ENCODE results near the gene FAT1.
"Not testable (repeated sequence)": the region's sequence is repeated elsewhere in the genome, so short reads cannot be mapped to it uniquely, and the experiment has no call there.

FAT1 gene, protein sequence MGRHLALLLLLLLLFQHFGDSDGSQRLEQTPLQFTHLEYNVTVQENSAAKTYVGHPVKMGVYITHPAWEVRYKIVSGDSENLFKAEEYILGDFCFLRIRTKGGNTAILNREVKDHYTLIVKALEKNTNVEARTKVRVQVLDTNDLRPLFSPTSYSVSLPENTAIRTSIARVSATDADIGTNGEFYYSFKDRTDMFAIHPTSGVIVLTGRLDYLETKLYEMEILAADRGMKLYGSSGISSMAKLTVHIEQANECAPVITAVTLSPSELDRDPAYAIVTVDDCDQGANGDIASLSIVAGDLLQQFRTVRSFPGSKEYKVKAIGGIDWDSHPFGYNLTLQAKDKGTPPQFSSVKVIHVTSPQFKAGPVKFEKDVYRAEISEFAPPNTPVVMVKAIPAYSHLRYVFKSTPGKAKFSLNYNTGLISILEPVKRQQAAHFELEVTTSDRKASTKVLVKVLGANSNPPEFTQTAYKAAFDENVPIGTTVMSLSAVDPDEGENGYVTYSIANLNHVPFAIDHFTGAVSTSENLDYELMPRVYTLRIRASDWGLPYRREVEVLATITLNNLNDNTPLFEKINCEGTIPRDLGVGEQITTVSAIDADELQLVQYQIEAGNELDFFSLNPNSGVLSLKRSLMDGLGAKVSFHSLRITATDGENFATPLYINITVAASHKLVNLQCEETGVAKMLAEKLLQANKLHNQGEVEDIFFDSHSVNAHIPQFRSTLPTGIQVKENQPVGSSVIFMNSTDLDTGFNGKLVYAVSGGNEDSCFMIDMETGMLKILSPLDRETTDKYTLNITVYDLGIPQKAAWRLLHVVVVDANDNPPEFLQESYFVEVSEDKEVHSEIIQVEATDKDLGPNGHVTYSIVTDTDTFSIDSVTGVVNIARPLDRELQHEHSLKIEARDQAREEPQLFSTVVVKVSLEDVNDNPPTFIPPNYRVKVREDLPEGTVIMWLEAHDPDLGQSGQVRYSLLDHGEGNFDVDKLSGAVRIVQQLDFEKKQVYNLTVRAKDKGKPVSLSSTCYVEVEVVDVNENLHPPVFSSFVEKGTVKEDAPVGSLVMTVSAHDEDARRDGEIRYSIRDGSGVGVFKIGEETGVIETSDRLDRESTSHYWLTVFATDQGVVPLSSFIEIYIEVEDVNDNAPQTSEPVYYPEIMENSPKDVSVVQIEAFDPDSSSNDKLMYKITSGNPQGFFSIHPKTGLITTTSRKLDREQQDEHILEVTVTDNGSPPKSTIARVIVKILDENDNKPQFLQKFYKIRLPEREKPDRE (N-terminal part only)

DNA sequence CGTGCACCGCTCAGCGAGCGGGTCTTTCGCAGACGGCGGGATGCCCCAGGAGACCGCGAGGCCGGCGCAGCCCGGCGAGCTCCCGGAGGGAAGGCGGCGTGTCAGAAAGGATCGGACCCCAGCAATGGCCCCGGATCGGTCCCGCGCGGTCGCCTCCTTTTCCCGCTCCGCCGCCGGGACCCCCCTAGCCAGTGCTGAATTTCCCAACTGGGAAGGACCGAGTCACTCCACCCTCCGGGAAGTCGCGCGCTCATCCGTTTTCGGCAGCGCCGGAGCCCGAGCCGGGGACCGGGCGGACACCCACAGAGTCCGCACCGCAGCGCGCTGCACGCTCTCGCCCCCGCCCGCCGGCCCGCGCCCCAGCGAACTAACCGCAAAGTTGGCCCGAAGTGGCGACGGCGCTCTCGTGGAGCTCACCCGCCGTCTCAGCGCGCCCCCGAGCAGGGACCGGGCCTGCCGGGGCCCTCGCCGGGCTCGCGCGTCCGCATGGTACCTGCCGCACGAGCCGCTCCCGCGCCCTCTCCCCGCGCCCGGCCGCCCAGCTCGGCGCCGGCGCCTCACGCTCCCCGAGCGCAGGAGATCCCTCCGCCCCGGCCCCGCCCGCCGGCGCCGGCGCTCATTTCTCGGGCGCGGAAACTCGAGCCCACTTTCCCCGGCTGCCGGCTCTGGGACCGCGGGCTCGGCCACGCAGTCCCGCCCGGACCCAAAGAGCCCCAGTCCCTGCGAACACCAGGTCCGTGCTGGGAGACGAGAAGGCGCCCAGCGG is at the start of gene FAT1:
Gene FAT1 (minus strand): TSS at position 565 of the 766 bp plus-strand sequence. CDS start 14,029 bp downstream, outside the sequence.
- DNase-seq (ENCODE audit: low spot score): peak; percentile 91

DNA sequence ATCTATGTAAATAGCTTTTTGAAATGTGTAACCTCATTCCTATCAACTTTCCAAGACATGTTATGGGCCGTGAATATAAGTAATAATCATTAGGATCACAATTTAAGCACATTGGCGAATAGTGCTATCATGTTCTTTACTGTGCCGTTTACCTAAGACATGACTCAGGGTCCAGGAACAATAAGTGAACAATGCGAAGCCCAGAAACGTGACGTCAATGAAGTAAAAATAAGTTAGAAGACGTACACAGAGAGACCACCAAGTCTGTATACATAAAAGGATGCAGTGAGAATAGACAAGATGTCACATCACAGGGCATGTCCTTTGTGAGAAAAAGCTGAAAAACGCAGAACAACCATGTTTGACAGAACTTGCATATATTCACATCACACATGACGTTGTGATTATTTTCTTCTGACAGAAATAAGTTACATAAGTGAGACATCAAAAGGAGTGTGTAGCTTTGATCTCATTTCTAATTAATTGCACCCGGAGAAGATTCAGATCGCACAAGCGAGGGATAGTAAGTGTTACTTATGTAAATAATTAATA is 49.4 kb upstream of the FAT1 start:
- no peak for DNase-seq (ENCODE audit: low spot score)

DNA sequence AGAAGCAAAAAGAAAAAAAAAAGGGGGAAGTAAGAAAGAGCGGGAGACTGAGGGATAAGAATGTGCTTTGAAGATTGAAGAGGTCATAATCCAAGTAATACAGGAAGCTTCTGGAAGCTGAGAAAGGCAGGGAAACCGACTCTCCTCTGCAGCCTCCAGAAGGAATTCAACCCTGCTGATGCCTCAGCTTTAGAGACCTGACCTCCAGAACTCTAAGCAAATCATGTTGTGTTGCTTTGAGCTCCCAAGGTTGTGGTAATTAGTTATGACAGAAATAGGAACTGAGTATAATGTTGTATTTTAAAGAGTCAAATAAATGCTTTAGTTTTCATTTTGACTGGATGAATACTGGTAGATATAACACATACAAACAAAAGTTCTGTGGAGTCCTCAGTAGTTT is 48.0 kb upstream of the FAT1 start:
- DNase-seq (ENCODE audit: low spot score): no peak

DNA sequence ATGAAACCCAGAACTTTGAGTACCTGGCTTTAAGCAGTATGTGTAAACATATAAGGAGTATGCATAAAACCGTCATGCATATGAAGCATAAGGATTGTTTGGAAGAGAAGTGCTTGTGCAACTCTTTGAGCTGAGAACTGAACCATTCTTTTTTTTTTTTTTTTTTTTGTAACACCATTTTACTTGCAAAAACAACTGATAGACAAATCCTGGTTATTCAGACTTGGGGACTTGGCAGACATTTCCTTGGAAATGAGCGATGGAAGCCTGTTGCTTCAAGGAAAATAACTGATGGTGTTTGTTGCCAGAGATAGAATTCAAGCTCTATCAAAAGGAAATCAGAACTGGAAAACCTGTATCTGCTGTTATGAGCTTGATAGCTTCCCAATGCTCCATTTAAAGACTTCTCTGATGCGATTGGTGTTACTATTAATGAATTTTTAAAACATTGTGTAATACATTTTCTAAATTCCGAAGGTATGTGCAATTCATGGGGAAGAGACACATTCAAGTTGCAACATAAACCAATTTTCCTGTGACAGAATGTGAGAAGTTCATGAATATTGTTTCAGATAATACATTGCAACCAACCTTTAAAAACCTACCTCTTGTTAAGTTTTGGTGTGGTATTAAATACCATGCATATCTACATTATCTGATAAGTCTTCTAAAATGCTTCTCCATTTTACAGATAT is 47.0 kb upstream of the FAT1 start:
- DNase-seq (ENCODE audit: low spot score): no peak

DNA sequence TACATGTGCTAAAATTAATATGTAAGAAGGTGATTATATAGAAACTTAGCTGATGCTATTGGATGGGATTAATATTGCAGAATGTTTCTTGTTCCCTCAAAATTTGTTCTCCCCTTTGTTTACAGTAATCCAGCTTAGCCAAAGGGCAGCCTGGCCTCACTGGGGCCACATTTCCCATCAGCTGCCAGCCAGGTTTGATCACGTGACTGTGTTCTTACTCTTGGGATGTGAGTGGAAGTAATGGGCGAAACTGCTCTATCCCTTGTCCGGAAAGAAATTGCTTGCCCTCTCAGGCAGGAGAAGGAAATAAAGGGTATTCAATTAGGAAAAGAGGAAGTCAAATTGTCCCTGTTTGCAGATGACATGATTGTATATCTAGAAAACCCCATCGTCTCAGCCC is 44.1 kb upstream of the FAT1 start:
- no peak for DNase-seq (ENCODE audit: low spot score)

DNA sequence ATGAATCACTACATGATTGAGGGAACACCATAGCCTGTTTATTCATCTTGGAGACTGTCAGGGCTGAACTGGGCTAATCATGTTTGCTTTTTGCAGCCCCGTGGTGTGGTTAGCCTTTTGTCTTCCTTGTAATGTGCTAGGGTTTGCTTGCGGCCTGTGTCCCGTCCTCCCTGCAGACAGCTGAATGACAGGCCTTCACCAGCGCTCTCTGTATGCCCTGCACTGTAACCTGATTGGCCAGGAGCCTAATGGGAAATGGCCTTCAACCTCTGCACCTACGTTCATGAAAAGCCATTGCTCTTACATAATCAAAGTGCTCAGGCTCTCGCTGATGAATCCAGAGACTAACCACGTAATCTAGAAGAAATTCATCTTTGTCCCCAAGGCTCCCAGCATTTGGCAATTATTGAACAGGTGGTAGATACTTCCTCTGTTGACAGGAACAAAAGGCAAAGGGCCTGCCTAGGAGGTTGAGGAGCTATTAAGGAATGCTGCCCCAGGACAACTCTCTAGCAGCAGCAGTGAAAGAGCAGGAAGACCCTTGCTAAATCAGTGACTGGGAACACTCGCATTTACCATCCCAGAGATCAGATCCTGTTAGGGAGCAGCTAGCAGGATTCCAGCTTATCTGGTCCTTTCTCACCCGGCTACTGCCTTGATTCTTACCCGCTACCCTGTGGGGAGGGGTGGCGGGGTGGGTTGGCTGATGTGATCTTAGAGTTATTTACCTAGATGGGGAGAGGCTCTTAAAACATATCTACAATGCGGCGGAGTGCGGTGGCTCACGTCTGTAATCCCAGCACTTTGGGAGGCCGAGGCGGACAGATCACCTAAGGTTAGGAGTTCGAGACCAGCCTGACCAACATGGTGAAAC is 42.3 kb upstream of the FAT1 start:
- no peak for DNase-seq (ENCODE audit: low spot score)

DNA sequence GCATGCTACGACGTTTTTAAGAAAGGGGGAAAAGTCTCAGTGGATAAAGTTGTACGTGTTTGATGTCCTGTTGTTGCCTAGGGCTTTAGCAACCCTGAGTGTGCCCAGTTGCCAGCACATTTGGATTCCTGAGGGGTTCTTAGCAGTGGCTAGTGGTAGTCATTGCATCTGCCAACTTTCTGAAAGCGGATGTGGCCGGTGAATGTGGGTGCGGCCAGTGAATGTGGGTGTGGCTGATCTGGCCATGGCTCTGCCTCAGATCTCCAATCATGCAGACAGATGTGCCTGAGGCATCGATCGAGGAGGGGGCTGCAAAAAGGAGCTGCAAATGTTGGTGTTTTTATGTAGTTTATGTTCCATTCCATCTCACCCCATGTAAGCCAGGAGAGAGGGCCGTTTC is 41.5 kb upstream of the FAT1 start:
- DNase-seq (ENCODE audit: low spot score): no peak

DNA sequence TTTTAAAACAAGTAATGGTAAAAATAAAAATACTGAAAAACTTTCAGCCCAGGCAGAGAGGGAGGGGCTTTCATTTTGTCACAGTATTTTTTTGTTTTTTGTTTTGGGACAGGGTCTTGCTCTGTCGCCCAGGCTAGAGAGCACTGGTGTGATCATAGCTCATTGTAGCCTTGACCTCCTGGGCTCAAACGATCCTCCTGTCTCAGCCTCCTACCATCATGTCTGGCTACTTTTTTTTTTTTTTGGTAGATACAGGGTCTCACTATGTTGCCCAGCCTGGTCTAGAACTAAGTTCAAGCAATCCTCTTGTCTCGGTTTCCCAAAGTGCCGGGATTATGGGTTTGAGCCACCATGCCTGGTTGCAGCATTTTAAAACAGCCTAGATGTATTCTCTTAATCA is 40.8 kb upstream of the FAT1 start:
- no peak for DNase-seq (ENCODE audit: low spot score)

DNA sequence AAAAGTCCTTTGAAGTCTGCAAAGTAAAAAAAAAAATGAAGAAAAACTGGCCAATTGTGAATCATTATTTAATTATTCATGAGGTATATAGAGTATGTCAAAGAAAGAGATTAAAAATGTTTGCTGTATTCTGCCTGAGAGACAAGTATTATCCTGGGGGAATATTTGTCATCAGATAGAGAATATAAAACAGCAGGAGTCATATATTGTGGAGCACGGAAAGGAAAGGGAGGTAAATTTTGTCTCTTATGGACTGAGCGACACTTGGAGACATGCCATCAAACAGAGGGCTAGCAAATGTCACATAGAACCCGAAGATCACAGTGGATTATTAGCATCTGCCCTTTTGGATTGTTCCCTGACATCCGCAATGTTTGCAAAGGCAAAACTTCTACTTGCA is 39.2 kb upstream of the FAT1 start:
- no peak for DNase-seq (ENCODE audit: low spot score)

DNA sequence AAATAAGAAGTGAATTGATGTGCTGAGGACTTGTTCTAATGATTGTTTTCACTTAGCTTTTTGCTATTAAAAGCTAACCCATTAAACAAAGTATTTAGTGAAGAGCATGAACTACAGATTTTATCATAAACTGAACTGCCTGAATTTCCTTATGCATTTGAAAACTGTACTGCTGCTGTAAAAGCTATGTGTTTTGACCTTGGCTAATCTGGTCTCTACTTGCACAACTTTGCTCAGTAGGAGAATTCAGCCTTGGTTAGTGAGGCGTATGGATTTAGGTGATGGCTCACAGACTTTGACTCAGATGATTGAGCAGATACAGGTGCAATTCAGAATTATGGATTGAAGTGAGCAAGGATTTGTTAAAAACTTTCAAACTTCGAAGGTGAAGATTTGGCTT is 38.7 kb upstream of the FAT1 start:
- DNase-seq (ENCODE audit: low spot score): no peak

DNA sequence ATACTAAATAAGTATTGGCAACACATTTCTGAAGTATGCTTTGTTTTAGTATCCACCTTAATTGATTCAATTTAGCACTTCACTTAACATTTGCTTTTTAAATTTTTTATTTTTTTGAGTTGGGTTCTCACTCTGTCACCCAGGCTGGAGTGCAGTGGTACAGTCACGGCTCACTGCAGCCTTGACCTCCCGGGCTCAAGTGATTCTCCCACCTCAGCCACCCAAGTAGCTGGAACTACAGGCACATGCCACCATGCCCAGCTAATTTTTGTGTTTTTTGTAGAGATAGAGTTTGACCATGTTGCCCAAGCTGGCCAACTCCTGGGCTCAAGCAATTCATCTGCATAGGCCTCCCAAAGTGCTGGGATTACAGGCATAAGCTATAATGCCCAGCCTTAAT is 38.3 kb upstream of the FAT1 start:
- not testable (repeated sequence) for DNase-seq (ENCODE audit: low spot score)

DNA sequence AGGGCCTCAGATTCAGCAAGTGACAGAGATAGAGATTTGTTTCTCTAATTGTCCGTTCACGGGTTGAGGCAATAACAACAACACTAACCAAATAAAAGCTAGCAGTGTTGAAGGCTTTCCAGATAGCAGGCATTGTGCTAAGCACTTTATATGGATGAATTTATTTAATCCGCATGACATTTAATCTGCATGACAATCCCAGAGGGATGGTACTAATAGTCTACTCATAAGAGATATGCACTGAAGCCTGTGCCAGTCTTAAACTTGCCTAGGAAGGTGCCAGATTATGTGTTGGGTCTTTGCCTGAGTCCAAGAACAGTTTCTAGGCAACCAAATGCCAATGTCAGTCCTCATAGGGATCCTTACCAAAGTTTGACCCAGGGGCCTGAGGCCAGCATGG is 37.7 kb upstream of the FAT1 start:
- DNase-seq (ENCODE audit: low spot score): peak; percentile 50

DNA sequence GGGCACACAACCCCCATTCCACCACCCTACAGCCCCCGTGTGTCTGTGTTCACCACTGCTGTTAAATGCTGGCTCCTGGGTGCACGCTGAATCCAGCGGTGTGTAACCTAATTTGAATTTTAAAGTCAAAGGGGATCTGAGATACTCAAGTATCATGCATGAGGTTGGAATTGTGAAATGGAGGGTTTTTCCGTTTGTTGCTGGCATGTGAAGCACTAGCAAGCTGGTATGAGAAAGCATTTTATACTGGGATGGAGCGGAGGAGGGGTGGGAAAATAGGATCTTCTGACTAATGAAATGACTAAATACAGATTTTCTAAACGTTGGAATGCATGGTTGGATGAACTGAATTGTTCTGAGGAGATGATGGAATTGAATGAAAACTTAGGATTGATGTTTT is 36.9 kb upstream of the FAT1 start:
- DNase-seq (ENCODE audit: low spot score): no peak

DNA sequence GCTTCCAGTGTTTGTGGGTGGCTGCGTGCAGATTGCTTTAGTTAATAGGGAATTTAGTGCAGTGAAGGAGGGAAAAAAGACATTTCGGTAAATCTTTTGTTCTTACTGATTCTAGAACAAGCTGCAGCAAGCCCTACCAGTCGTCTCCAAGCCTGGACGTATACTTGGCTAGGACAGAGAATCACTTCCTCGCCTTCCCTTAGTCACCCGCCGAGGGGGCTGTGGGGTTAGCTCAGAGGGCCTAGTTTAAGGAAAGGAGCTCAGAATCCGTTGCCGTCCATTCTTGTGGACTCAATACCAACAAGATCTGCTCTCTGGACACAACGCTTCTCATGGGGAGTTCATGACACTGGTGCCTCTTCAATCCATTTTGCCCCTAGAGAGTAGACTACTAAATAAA is 36.3 kb upstream of the FAT1 start:
- DNase-seq (ENCODE audit: low spot score): no peak

DNA sequence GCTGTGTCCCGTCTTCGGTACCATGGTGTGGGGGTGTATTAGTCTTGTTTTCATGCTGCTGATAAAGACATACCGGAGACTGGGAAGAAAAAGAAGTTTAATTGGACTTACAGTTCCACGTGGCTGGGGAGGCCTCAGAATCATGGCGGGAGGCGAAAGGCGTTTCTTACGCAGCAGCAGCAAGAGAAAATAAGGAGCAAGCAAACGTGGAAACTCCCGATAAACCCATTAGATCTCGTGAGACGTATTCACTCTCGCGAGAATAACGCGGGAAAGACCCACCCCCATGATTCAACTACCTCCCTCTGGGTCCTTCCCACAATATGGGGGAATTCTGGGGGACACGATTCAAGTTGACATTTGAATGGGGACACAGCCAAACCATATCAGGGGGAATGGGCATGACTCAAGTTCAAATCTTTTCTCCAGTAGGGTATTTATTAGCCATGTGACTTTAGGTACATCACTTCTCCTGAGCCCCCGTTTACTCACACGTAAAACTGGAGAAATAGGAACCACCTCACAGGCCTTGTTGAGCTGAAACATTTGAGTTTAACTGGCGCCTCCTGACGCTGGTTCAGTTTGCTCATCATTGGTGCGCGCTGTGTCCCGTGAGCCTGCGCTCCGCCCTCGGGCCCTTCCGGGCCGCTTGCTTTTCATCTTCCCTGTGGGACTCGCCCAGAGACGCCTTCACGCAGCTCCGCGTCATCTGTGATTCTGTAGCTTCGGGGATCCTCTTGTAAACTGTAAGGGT is 35.5 kb upstream of the FAT1 start:
- no peak for DNase-seq (ENCODE audit: low spot score)

DNA sequence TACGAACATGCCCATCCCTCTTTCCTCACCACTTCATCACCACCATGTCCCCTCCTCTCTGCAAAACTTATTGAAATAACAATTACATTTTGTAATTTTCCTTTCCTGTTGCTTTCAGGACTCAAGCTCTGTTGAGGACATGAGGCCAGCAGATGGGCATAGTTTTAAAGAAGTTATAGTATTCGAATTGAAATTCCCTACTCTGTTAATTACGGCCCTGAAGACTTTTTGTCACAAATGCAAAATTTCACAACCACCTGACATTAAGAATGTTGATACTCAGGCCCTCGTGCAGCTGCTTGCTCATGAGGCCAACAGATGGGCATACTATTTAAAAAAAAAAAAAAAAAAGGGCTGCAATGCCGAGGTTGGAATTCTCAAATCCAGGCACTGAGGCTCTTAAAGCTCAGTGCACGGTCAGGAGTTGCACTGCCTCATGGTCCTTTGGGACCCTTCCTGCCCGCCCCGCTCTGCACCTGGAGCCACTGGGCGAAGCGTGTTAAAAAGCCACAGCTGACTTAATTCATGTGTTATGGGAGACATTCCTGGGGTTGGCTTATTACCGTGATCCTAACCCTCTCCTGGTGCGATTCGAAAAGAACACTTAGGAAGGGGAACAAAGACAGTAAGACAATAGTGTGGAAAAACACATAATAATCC is 34.2 kb upstream of the FAT1 start:
- DNase-seq (ENCODE audit: low spot score): no peak

DNA sequence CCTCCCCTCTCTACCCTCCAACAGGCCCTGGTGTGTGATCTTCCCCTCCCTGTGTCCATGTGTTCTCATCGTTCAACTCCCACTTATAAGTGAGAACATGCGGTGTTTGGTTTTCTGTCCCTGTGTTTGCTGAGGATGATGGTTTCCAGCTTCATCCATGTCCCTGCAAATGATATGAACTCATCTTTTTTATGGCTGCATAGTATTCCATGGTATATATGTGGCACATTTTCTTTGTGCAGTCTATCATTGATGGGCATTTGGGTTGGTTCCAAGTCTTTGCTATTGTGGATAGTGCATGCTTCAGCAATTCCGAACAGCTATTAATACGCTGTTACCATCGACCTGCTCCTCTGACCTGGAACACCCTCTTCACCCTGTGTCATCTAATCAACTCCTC is 32.9 kb upstream of the FAT1 start:
- DNase-seq (ENCODE audit: low spot score): not testable (repeated sequence)
